NCI-H226 (cell line): ENCODE data around the gene SLC5A4.
"Not testable (repeated sequence)": the region's sequence is repeated elsewhere in the genome, so short reads cannot be mapped to it uniquely, and the experiment has no call there.

Experiments
- DNase-seq: peaks from one replicate; pipeline ENCODE4 v3.0.0-alpha.2; 2015

The SLC5A4 gene

GRCh38 chr22:32255217-32255616 lies at the start of gene SLC5A4:
SLC5A4 (minus strand) TSS chr22:32255347; CDS start chr22:32255329, 18 bp downstream.
- no peak for DNase-seq

- not testable (repeated sequence) for DNase-seq
Observed at GRCh38 chr22:32293921-32294320, 38.8 kb upstream of the SLC5A4 start.

GRCh38 chr22:32286290-32286840 lies 31.2 kb upstream of the SLC5A4 start:
- DNase-seq, result no peak

- DNase-seq, result no peak
Observed at GRCh38 chr22:32281072-32281471, 25.9 kb upstream of the SLC5A4 start.

GRCh38 chr22:32275353-32275752 lies 20.2 kb upstream of the SLC5A4 start:
- DNase-seq, result not testable (repeated sequence)

- no peak for DNase-seq
Observed at GRCh38 chr22:32271389-32271788, 16.2 kb upstream of the SLC5A4 start.

GRCh38 chr22:32270641-32271369 lies 15.7 kb upstream of the SLC5A4 start:
- DNase-seq, result no peak

GRCh38 chr22:32269316-32269715 lies 14.2 kb upstream of the SLC5A4 start:
- DNase-seq, result no peak

- no peak for DNase-seq
Observed at GRCh38 chr22:32267011-32267410, 11.9 kb upstream of the SLC5A4 start.

- DNase-seq, result peak; percentile 5
Observed at GRCh38 chr22:32265882-32266767, 11.0 kb upstream of the SLC5A4 start.

- not testable (repeated sequence) for DNase-seq
Observed at GRCh38 chr22:32263678-32264077, 8.5 kb upstream of the SLC5A4 start.

GRCh38 chr22:32261306-32261705 lies 6.2 kb upstream of the SLC5A4 start:
- DNase-seq, result no peak

- no peak for DNase-seq
Observed at GRCh38 chr22:32258791-32259190, 3.6 kb upstream of the SLC5A4 start.

GRCh38 chr22:32255726-32256125 lies 579 bp upstream of the SLC5A4 start:
- no peak for DNase-seq

GRCh38 chr22:32249231-32249630 lies 5.9 kb downstream of the SLC5A4 start:
- no peak for DNase-seq

GRCh38 chr22:32248276-32248675 lies 6.9 kb downstream of the SLC5A4 start:
- DNase-seq, result no peak

- no peak for DNase-seq
Observed at GRCh38 chr22:32246166-32246565, 9.0 kb downstream of the SLC5A4 start.

GRCh38 chr22:32245042-32245441 lies 10.1 kb downstream of the SLC5A4 start:
- DNase-seq, result no peak

- DNase-seq, result no peak
Observed at GRCh38 chr22:32244547-32244946, 10.6 kb downstream of the SLC5A4 start.

GRCh38 chr22:32240461-32240860 lies 14.7 kb downstream of the SLC5A4 start:
- DNase-seq, result no peak

- no peak for DNase-seq
Observed at GRCh38 chr22:32237906-32238305, 17.2 kb downstream of the SLC5A4 start.

- no peak for DNase-seq
Observed at GRCh38 chr22:32236970-32237369, 18.2 kb downstream of the SLC5A4 start.

- no peak for DNase-seq
Observed at GRCh38 chr22:32233091-32233490, 22.1 kb downstream of the SLC5A4 start.
